Measurements from ENCODE around the gene WDR5B. TPM values are rescaled to one million over a fixed set of nuclear protein-coding genes. Genes with fewer than 3 reads are reported as not detected.
A peak's percentile ranks its signal among the peaks of the same experiment; 100 is the strongest.
"Not testable (repeated sequence)": the region's sequence is repeated elsewhere in the genome, so short reads cannot be mapped to it uniquely, and the experiment has no call there.

The WDR5B gene
- total RNA-seq, 1 donor from 2014 or later: 6.4 TPM

GRCh38 chr3:122383771-122384697 lies 31.8 kb downstream of the WDR5B start, which contains the start of gene FAM162A:
FAM162A (plus strand) TSS chr3:122384182; CDS start chr3:122384266, 84 bp downstream.
- H3K9me3 ChIP-seq: no peaks in the 10 kb centered on the region
- H3K27me3 ChIP-seq (ENCODE audit: low read depth): no peaks in the 10 kb centered on the region
- intact Hi-C loops (cut with DNase I): no loop called here
- H3K27ac ChIP-seq: peak within 1 kb of the TSS; percentile 89
- ATAC-seq (peak; percentile 99 to 100), DNase-seq (peak; percentile 97)
- peaks cover 21% of the 10 kb centered on the region for H3K4me1 ChIP-seq
- peak; percentile 75 for TF ChIP-seq CTCF (IDR thresholded peaks at IDR 0.05)
- H3K4me3 ChIP-seq: peak within 1 kb of the TSS; percentile 88
- peaks cover 8% of the 10 kb centered on the region for H3K36me3 ChIP-seq

GRCh38 chr3:122382888-122383666 lies 32.8 kb downstream of the WDR5B start, which contains the start of gene MIX23:
MIX23 (minus strand) TSS chr3:122383231; CDS start chr3:122383224, 7 bp downstream.
- peak; percentile 90 for DNase-seq

GRCh38 chr3:122377975-122378374 lies 37.9 kb downstream of the WDR5B start:
- H3K27me3 ChIP-seq (ENCODE audit: low read depth): no peaks in the 10 kb centered on the region
- no peak overlapping the region for H3K4me3 ChIP-seq
- no peak for TF ChIP-seq CTCF (IDR thresholded peaks at IDR 0.05)
- no peak overlapping the region for H3K27ac ChIP-seq
- intact Hi-C loops (cut with DNase I): no loop called here
- H3K4me1 ChIP-seq: peaks cover 9% of the 10 kb centered on the region
- no peak for ATAC-seq
- peaks cover 4% of the 10 kb centered on the region for H3K36me3 ChIP-seq
- DNase-seq: no peak
- H3K9me3 ChIP-seq: no peaks in the 10 kb centered on the region

More at GRCh38 chr3:122382888-122383666, 32.8 kb downstream of the WDR5B start, which contains the start of gene MIX23:
- Histone ChIP-seq H3K27me3 (ENCODE audit: low read depth) (no peaks in the 10 kb centered on the region), H3K4me3 (peak within 1 kb of the TSS; percentile 88), H3K27ac (peak within 1 kb of the TSS; percentile 89), H3K36me3 (peaks cover 8% of the 10 kb centered on the region), H3K4me1 (peaks cover 21% of the 10 kb centered on the region), H3K9me3 (no peaks in the 10 kb centered on the region)
- peak; percentile 90 to 93 for ATAC-seq
- no peak for TF ChIP-seq CTCF (IDR thresholded peaks at IDR 0.05)
- intact Hi-C loops (cut with DNase I): no loop called here

- H3K27ac ChIP-seq: no peak overlapping the region
- no peaks in the 10 kb centered on the region for H3K4me1 ChIP-seq
- H3K36me3 ChIP-seq: peaks cover 16% of the 10 kb centered on the region
- no peaks in the 10 kb centered on the region for H3K9me3 ChIP-seq
- DNase-seq: no peak
- H3K27me3 ChIP-seq (ENCODE audit: low read depth): no peaks in the 10 kb centered on the region
- no peak for ATAC-seq
- intact Hi-C loops (cut with DNase I): no loop called here
- no peak for TF ChIP-seq CTCF (IDR thresholded peaks at IDR 0.05)
- no peak overlapping the region for H3K4me3 ChIP-seq
These were observed 41.8 kb downstream of the WDR5B start for GRCh38 chr3:122374034-122374433.

GRCh38 chr3:122366379-122366749 lies 49.5 kb downstream of the WDR5B start:
- DNase-seq (no peak), ATAC-seq (no peak)
- Histone ChIP-seq H3K36me3 (peaks cover 60% of the 10 kb centered on the region), H3K9me3 (no peaks in the 10 kb centered on the region), H3K27me3 (ENCODE audit: low read depth) (no peaks in the 10 kb centered on the region), H3K4me1 (no peaks in the 10 kb centered on the region), H3K4me3 (no peak overlapping the region), H3K27ac (no peak overlapping the region)
- intact Hi-C loops (cut with DNase I): no loop called here
- no peak for TF ChIP-seq CTCF (IDR thresholded peaks at IDR 0.05)

GRCh38 chr3:122365582-122366378 lies 50.1 kb downstream of the WDR5B start:
- H3K36me3 ChIP-seq: peaks cover 66% of the 10 kb centered on the region
- H3K4me3 ChIP-seq; H3K9me3 ChIP-seq; H3K27ac ChIP-seq; H3K27me3 ChIP-seq (ENCODE audit: low read depth); H3K4me1 ChIP-seq; DNase-seq; intact Hi-C loops (cut with DNase I): not testable (repeated sequence)
- peak; percentile 78 to 83 for ATAC-seq
